Activated CD4-positive, alpha-beta T cell treated with anti-CD3 and anti-CD28 coated beads, Interleukin-2, amount 50 U/mL, for 4 hours (primary cell): ENCODE measurements around the gene VPREB3.

ENCODE experiments used
- DNase-seq, 2 experiments: peaks; one replicate each; pipeline ENCODE4 v3.0.0-alpha.2; 2020

The VPREB3 gene

DNA sequence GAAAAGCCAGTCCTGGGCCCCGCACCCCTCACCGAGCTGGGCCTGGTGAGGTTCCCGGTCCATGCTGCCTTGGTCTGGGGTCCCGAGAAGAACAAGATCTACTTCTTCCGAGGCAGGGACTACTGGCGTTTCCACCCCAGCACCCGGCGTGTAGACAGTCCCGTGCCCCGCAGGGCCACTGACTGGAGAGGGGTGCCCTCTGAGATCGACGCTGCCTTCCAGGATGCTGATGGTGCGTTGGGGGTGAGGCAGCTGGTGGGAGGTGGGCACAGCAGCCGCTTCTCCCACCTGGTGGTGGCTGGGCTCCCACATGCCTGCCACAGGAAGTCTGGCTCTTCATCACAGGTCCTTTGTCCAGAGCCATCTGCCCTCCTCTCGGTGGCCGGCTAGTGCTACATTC lies 28.0 kb upstream of the VPREB3 start:
- no peak for DNase-seq

GRCh38 chr22:23781511-23782183 lies 27.4 kb upstream of the VPREB3 start:
- no peak for DNase-seq

DNA sequence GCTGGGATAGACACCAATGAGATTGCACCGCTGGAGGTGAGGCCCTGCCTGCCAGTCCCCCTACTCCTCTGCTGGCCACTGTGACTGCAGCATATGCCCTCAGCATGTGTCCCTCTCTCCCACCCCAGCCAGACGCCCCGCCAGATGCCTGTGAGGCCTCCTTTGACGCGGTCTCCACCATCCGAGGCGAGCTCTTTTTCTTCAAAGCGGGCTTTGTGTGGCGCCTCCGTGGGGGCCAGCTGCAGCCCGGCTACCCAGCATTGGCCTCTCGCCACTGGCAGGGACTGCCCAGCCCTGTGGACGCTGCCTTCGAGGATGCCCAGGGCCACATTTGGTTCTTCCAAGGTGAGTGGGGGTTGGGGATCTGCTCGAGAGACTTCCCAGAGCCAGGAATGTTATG lies 26.8 kb upstream of the VPREB3 start:
- DNase-seq: no peak

DNA sequence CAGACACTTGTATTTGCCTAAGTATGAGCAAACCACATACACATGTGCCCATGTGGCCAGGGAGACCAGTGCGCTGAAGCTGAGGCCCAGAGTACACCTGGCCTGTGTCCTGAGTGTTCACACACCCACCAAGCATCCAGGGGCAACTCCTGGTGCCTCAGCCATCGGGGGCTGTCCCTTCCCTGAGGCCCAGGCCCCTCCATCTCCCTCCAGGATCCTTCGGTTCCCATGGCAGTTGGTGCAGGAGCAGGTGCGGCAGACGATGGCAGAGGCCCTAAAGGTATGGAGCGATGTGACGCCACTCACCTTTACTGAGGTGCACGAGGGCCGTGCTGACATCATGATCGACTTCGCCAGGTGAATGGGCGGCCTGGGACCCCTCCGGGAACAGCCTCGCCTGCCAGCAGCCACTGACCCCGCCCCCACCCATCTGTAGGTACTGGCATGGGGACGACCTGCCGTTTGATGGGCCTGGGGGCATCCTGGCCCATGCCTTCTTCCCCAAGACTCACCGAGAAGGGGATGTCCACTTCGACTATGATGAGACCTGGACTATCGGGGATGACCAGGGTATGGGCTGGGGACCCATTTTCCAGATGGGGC lies 26.0 kb upstream of the VPREB3 start:
- no peak for DNase-seq

GRCh38 chr22:23779731-23780130 lies 25.5 kb upstream of the VPREB3 start:
- DNase-seq: no peak

DNA sequence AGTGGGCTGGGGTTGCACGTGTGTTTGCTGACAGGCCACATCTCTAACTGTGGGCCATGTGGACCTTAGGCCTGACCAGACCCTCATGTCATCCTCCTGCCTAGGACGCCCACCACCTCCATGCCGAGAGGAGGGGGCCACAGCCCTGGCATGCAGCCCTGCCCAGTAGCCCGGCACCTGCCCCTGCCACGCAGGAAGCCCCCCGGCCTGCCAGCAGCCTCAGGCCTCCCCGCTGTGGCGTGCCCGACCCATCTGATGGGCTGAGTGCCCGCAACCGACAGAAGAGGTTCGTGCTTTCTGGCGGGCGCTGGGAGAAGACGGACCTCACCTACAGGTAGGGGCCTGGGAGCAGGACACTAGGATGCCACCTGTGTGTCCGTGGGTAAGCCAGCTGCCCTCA lies 24.9 kb upstream of the VPREB3 start:
- DNase-seq: no peak

DNA sequence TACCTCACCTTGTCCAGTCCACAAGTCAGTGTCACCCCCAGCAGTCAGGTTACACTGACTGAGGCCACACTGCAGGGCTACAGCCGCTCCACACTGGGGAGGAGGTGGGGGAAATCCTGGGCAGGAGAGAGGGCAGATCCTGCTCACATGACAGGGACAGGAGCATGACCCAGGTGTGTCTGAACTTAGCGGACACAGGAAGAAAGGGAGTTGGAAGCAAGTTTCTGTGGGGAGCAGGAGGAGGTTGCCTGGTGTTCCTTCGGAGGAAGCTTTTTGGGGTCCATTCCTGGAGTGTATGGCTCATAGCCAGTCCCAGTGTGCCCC lies 24.3 kb upstream of the VPREB3 start:
- no peak for DNase-seq

GRCh38 chr22:23777776-23778576 lies 23.8 kb upstream of the VPREB3 start:
- no peak for DNase-seq

- DNase-seq: no peak
Measured at GRCh38 chr22:23775779-23776375, 21.7 kb upstream of the VPREB3 start.

DNA sequence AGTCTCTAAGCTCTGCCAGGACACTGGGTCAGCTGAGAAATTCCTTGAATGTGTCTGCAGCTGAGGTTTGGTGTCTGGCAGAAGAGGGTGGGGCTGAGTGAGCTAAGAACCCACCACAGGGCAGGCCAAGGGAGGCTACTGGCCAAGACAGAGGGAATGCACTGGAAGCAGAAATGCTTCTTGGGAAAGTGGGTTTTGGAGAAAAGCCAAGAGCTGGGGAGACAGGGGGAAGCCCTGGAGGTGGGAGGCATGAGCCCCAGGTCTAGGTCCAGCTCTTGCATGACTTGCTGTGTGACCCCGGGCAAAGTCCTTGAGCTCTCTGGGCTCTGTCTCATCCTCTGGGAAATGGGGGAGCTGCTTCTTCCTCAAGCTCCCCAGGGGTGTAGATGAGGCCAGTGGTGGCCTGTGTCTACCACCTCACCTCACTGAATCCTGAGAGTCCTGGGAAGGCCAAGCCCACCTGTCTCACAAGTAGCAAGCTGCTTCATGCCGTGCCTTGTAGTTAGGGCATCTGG lies 20.8 kb upstream of the VPREB3 start:
- DNase-seq: no peak

DNA sequence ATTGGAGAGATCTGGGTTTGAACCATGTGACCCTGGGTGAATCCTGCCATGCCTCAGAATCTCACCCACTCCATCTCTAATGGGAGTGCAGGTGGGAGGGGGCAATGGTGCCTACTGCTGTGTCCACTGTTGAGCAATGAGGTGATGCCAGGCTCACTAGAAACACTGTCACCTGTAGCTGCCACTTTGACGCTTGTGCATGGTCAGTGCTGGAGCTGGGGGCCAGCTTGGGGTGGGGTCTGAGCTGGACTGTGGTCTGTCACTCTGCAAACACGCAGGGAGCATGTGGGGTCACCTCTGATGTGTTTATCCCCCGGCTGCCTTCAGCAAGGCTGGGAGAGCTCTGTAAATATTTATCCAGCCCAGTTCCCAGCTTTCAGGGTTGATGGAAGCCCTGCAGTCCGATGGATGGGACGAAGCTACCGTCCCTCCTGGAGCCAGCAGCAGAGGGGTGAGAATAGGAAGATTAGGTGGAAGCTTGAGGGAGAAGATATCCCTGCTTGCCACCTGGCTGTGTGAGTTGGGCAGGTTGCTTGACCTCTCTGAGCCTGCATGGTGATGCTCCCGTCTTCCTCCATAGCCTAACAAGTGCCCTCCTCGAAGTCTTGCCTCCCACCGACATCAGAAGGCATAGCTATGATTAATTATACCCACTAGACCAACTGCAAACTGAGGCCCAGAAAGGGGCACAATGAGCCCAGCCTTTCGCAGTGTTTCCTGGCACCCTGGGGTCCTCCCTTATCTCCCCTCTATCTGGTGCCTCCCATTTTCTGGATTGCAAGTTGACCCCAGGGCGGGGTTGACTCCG lies 20.1 kb upstream of the VPREB3 start:
- DNase-seq: no peak

DNA sequence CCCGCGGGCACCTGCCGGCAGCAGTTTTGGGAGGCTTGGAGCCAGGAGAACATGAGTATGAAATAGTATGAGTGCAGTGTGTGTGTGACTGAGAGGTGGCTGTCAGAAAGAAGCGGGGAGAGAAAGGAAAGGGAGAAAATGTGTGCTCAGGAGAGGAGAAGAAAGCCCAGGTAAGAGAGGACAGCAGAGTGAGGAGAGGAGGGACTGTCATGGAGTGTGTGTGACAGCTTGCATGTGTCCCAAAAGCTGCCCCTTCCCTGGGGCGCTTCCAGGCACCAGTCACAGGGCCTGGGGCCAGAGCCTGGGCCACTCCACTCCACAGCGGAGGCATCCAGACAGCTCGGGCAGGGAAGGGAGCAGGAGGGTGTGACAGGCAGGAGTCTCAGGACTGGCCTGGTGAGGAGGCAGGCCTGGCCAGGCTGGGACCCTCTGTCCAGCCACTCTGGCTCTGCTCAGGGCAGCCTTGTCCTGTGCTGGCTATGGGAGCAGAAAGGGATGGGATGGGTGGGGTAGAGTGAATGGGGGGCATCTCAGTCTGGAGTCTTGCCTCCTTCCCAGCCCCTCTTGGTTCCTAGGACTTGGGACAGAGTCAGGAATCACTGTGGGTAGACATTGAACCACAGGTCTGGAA lies 19.4 kb upstream of the VPREB3 start:
- DNase-seq: no peak

DNA sequence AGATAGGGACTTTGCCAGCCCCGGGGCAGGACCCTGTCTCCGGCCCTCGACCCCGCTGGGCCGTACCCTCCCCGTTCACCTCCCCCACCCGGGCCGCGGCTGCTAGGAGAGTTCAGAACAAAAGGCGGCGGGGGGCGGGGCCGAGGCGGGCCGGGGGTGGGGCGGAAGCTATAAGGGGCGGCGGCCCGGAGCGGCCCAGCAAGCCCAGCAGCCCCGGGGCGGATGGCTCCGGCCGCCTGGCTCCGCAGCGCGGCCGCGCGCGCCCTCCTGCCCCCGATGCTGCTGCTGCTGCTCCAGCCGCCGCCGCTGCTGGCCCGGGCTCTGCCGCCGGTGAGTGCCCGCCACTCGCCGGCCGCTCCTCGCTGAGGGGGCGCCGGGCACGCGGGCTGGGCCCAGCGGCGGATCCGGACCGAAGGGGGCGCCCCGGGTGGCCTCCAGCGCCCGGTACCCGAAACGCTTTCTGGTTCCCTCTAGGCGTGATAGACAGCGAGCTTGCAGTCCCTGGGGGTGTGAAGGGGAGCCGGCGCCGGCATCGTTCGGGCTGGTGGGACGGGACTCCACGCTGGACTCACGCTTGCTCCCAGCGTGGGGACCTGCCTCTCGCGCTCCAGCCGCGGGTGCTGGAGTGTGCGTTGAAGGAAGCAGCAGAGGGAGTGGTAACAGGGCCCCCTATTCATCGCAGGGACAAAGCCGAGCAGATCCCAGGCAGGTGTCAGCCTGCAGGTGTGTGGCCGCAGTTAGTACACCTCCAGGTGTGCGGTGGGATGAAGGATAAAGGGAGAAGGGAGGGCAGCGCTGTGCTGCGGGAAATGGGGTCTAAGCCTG lies 18.6 kb upstream of the VPREB3 start, which contains the start of gene MMP11:
Gene MMP11, plus strand, starts transcription at position 201 of the 825 bp plus-strand sequence. Its CDS starts 22 bp downstream, at position 223.
- DNase-seq: peak; percentile 45 to 46

- DNase-seq: no peak
Measured at GRCh38 chr22:23772315-23772648, 18.1 kb upstream of the VPREB3 start.

DNA sequence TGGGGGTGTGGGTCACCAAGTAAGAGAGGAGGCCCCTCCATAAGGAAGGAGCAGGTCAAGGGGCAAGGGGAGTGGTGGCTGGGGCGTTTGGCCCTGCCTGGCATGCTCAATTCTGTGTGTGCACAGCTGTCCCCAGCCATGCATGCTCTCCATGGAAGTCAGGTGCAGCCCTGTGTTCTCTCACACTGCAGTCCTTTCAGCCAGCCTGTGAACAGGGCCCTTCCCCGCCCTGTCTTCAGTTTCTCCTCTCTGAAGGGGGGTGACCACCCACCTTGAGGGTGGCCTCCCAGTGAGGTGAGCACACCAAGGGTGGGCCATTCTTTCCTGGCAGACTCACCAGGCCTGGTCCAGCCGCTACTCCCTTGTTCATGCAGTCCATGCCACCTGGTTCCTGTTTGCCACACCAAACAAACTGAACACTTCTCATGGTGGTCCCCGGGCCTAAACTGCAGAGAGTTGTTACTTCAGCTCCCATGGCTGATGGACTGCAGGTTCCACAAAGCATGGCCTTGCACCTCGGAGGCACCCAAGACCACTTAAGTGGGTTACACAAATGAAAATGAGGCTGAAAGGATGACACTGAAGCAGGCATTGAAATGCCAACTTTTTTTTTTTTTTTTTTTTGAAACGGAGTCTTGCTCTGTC lies 15.2 kb upstream of the VPREB3 start:
- no peak for DNase-seq

- peak; percentile 61 to 64 for DNase-seq
Measured at GRCh38 chr22:23767673-23768548, 13.7 kb upstream of the VPREB3 start, which contains the start of gene CHCHD10. CHCHD10 (minus strand) TSS chr22:23767972; CDS start chr22:23767874, 98 bp downstream.

DNA sequence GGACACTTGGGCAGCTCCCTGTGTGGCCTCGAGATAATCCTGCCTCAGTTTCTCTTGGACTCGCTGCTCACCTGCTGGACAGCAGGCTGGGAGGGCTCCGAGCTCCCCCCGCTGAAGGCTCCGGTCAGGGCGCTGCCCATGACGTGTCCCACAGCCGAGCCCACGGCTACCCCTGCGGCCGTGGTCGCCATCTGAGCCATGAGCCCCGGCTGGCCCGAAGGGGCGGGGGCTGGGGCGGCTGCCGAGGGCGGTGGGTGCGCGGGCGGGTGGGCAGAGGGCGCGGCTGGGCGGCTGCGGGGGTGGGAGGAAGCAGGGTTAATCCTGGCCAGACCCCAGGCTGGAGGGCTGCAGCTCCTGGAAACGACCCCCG lies 13.1 kb upstream of the VPREB3 start:
- DNase-seq: no peak

- no peak for DNase-seq
Measured at GRCh38 chr22:23764899-23765881, 11.0 kb upstream of the VPREB3 start.
